ENCODE measurements around the gene HTR3C.

HTR3C gene

GRCh38 chr3:184082465-184082864 lies 29.6 kb downstream of the HTR3C start:
- no peak for DNase-seq (ENCODE audit: low read depth in 1 of 2, low spot score in 1 of 2)

- no peak for DNase-seq (ENCODE audit: low read depth in 1 of 2, low spot score in 1 of 2)
Measured at GRCh38 chr3:184085389-184085852, 32.6 kb downstream of the HTR3C start.

GRCh38 chr3:184092199-184092598 lies 39.4 kb downstream of the HTR3C start:
- DNase-seq (ENCODE audit: low read depth in 1 of 2, low spot score in 1 of 2), result no peak

GRCh38 chr3:184096811-184097383 lies 44.0 kb downstream of the HTR3C start, which contains the start of gene HTR3E:
HTR3E (plus strand) TSS chr3:184097064; CDS start chr3:184097530, 466 bp downstream.
- no peak for DNase-seq (ENCODE audit: low read depth in 1 of 2, low spot score in 1 of 2)

GRCh38 chr3:184097556-184097955 lies 44.7 kb downstream of the HTR3C start:
- no peak for DNase-seq (ENCODE audit: low read depth in 1 of 2, low spot score in 1 of 2)

- DNase-seq (ENCODE audit: low read depth in 1 of 2, low spot score in 1 of 2), result no peak
Measured at GRCh38 chr3:184099806-184100686, 47.2 kb downstream of the HTR3C start.
